RWPE2 (cell line): Measurements from ENCODE around the gene TMEM178B.

ENCODE experiments used
- ATAC-seq: fragments of 200-7000 bp; cut with Tn5 transposase; 3 replicates; pipeline ENCODE4 v1.9.1; 2021; ENCODE audit warnings: low read depth
- DNase-seq: peaks from one replicate; pipeline ENCODE4 v3.0.0-alpha.2; 2020; ENCODE audit warnings: low spot score
- H3K27ac ChIP-seq: fragments of 450-650 bp; 2 replicates; pipeline ENCODE4 v1.5.1; 2017; ENCODE audit warnings: mild to moderate bottlenecking; ENCODE audit not compliant: poor library complexity, severe bottlenecking
- H3K27me3 ChIP-seq: fragments of 250-450 bp; sonication (Bioruptor Pico); 2 replicates; pipeline ENCODE4 v1.5.1; 2021; ENCODE audit warnings: mild to moderate bottlenecking, moderate library complexity; ENCODE audit not compliant: insufficient read depth, poor library complexity, severe bottlenecking
- H3K36me3 ChIP-seq: fragments of 250-450 bp; sonication (Bioruptor Pico); 2 replicates; pipeline ENCODE4 v1.5.1; 2020; ENCODE audit warnings: low read depth, mild to moderate bottlenecking, moderate library complexity
- H3K4me1 ChIP-seq: fragments of 250-450 bp; sonication (Bioruptor Pico); 2 replicates; pipeline ENCODE4 v1.5.1; 2021; ENCODE audit warnings: mild to moderate bottlenecking, moderate library complexity; ENCODE audit not compliant: insufficient read depth, poor library complexity, severe bottlenecking
- H3K4me3 ChIP-seq: fragments of 250-450 bp; sonication (Bioruptor Pico); 2 replicates; pipeline ENCODE4 v1.5.1; 2021; ENCODE audit warnings: mild to moderate bottlenecking, moderate library complexity; ENCODE audit not compliant: severe bottlenecking
- H3K9me3 ChIP-seq: fragments of 250-450 bp; sonication (Bioruptor Pico); 2 replicates; pipeline ENCODE4 v1.5.1; 2021; ENCODE audit warnings: mild to moderate bottlenecking, moderate library complexity; ENCODE audit not compliant: severe bottlenecking
- TF ChIP-seq, protein P1 (sequence below): fragments of 450-650 bp; IDR thresholded peaks from one replicate; pipeline ENCODE4 v1.5.1; 2017; ENCODE audit warnings: mild to moderate bottlenecking, moderate library complexity; ENCODE audit not compliant: poor library complexity, severe bottlenecking

TMEM178B gene

DNA sequence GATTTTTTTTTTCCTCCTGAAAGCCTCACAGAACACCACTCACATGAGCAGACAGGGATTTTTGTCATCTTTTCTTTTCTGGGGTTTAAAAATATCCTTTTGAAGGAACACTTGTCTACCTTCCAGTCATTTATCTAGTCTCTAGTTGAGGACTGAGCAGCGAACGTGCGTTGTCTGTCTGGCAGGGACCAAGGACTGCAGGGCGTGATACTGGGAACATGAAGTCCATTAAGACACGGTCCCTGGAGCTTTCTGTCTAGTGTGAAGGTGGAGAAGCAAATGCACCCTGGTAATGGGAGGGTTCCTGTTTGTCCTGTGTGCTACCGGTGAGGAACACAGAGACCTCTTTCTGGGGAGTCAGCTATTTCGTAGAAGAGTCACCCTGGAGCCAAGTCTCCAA is 207.4 kb downstream of the TMEM178B start:
- no peaks in the 10 kb centered on the region for H3K4me1 ChIP-seq
- no peak overlapping the region for H3K4me3 ChIP-seq
- no peak overlapping the region for H3K27ac ChIP-seq
- no peaks in the 10 kb centered on the region for H3K36me3 ChIP-seq
- DNase-seq = no peak
- TF ChIP-seq, protein P1, sequence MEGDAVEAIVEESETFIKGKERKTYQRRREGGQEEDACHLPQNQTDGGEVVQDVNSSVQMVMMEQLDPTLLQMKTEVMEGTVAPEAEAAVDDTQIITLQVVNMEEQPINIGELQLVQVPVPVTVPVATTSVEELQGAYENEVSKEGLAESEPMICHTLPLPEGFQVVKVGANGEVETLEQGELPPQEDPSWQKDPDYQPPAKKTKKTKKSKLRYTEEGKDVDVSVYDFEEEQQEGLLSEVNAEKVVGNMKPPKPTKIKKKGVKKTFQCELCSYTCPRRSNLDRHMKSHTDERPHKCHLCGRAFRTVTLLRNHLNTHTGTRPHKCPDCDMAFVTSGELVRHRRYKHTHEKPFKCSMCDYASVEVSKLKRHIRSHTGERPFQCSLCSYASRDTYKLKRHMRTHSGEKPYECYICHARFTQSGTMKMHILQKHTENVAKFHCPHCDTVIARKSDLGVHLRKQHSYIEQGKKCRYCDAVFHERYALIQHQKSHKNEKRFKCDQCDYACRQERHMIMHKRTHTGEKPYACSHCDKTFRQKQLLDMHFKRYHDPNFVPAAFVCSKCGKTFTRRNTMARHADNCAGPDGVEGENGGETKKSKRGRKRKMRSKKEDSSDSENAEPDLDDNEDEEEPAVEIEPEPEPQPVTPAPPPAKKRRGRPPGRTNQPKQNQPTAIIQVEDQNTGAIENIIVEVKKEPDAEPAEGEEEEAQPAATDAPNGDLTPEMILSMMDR = no peak
- H3K9me3 ChIP-seq = no peaks in the 10 kb centered on the region
- ATAC-seq = no peak
- H3K27me3 ChIP-seq = no peaks in the 10 kb centered on the region

GRCh38 chr7:141286522-141286921 is 212.7 kb downstream of the TMEM178B start:
- Histone ChIP-seq H3K27ac (no peak overlapping the region), H3K4me1 (no peaks in the 10 kb centered on the region), H3K36me3 (no peaks in the 10 kb centered on the region), H3K27me3 (no peaks in the 10 kb centered on the region), H3K4me3 (no peak overlapping the region), H3K9me3 (no peaks in the 10 kb centered on the region)
- no peak for DNase-seq
- TF ChIP-seq, protein P1 = no peak
- ATAC-seq = no peak

DNA sequence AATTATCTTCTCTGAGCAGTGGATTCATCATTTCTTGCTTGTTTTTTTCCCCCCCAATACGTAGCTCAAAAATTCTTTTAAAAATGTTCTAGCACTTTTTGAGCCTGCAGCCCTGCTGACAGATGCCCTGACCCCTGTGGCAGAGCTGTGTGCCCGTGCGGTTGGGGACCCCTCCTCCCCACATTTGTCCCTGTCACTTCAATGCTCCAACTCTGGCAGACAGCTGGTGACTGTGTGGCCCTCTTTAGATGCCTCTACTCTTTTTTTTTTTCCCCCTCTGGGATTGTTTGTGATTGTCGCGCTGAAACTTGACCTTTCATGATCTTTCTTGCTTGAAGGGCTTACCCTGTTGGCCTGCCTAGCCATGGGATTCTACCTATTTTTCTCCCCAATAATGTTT is 214.1 kb downstream of the TMEM178B start:
- no peak for DNase-seq
- no peak for ATAC-seq
- no peaks in the 10 kb centered on the region for H3K27me3 ChIP-seq

GRCh38 chr7:141288626-141289025 is 214.8 kb downstream of the TMEM178B start:
- H3K4me3 ChIP-seq = no peak overlapping the region
- H3K27me3 ChIP-seq = no peaks in the 10 kb centered on the region
- TF ChIP-seq, protein P1 = no peak
- H3K27ac ChIP-seq = no peak overlapping the region
- no peak for ATAC-seq
- no peaks in the 10 kb centered on the region for H3K9me3 ChIP-seq
- DNase-seq = no peak
- no peaks in the 10 kb centered on the region for H3K36me3 ChIP-seq
- H3K4me1 ChIP-seq = no peaks in the 10 kb centered on the region

More for the DNA sequence above, 214.1 kb downstream of the TMEM178B start:
- TF ChIP-seq, protein P1 = no peak
- Histone ChIP-seq H3K27ac (no peak overlapping the region), H3K9me3 (no peaks in the 10 kb centered on the region), H3K4me1 (no peaks in the 10 kb centered on the region), H3K4me3 (no peak overlapping the region), H3K36me3 (no peaks in the 10 kb centered on the region)

DNA sequence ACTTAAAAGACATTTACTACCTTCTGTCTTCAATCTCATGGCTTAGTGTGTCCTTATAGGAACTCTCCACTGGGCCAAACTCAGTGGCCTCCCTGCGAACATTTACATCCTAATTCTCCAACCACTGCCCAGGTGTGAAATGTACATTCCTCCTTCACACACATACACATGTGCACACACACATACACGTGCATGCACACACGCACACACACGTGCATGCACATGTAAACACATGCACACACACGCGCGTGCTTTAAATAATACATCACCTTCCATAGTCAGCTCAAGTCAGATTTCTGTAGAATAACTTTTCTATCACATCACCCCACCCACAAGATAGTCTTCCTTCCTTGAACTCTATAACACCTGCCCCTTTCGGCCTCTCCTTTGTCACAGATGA is 216.5 kb downstream of the TMEM178B start:
- Histone ChIP-seq H3K4me1 (no peaks in the 10 kb centered on the region), H3K27ac (no peak overlapping the region), H3K4me3 (no peak overlapping the region), H3K27me3 (no peaks in the 10 kb centered on the region), H3K9me3 (no peaks in the 10 kb centered on the region), H3K36me3 (no peaks in the 10 kb centered on the region)
- no peak for DNase-seq
- TF ChIP-seq, protein P1 = no peak
- ATAC-seq = no peak
